IPS DF 4.7 (cell line): ENCODE results near the gene SETD5.

Experiments used
- DNase-seq: peaks from one replicate; pipeline ENCODE4 v3.0.0-alpha.2; 2013; ENCODE audit warnings: low spot score; ENCODE audit errors: extremely low read depth

Gene SETD5

GRCh38 chr3:9512456-9513045, 115.1 kb downstream of the SETD5 start:
- no peak for DNase-seq

DNA sequence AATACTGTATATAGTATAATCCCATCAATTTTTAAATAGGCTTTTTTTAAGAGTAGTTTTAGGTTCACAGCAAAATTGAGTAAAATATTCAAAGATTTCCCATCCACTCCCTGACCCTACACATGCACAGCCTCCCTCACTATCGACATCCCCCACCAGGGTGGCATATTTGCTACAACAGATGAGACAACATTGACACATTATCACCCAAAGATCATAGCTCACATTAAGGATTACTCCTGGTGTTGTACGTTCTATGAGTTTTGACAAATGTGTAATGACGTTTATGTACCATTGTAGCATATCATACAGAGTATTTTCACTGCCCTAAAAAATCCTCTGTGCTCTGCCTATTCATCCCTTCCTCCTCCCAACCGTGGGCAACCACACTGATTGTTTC, 116.9 kb downstream of the SETD5 start:
- DNase-seq, result no peak

DNA sequence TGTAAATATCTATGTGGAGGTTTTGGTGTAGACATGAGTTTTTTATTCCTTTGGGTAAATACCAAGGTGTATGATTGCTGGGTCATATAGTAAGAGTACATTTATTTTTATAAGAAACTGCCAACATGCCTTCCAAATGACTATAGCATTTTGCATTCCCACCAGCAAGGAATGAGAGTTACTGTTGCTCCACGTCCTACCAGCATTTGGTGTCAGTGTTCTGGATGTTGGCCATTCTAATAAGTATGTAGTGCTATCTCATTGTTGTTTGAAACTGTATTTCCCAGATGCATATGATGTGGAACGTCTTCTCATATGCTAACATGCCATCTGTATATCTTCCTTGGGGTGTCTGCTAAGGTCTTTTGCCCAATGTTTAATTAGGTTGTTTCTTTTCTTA, 117.5 kb downstream of the SETD5 start:
- no peak for DNase-seq

GRCh38 chr3:9525078-9525477, 127.7 kb downstream of the SETD5 start:
- DNase-seq, result no peak
